ENCODE data around the gene TARS1.
"Not testable (repeated sequence)": the region's sequence is repeated elsewhere in the genome, so short reads cannot be mapped to it uniquely, and the experiment has no call there.

Gene TARS1

DNA sequence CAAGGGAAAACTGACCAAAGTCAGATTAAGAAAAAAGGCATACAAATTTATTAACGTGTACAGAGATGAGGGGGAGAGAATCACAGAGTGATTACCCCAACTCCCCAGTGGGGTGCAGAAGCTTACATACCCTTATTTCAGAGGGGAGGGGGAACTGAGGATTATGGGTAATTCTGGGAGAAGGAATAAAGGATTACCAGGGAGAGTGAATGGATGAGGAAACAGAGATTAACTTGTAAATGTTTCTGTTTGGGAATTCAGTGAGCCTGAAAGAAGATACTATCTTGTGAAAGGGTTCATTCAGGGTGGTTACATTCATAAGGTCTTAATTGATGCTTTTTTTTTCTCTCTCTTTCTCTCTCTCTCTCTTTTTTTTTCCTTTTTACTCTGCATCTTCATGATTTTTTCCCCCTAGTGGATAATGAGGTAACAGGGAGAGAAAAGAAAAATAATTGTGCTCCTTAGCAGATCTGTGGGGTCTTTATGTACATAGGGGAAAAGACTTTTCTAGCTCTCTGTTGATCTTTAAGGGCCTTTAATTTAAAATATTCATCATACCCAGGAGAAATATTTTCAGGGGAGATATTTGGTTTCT, 49.4 kb downstream of the TARS1 start:
- no peak for DNase-seq

DNA sequence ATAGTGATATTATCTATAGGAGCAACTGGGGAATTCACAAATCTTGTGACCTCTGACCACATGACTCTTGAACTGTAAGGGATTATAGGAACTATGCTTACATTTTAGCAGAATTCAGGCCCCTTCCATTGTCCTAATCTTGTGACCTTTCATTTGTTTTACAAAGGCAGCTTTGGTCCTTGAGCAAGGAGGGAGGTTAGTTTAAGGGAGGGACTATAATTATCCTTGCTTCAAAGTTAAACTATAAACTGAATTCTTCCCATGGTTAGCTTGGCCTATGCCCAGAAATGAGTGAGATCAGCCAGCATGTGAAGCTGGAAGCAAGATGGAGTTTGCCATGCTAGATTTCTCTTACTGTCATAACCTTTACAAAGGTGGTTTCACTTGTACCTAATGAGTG, 51.2 kb downstream of the TARS1 start:
- no peak for DNase-seq

DNA sequence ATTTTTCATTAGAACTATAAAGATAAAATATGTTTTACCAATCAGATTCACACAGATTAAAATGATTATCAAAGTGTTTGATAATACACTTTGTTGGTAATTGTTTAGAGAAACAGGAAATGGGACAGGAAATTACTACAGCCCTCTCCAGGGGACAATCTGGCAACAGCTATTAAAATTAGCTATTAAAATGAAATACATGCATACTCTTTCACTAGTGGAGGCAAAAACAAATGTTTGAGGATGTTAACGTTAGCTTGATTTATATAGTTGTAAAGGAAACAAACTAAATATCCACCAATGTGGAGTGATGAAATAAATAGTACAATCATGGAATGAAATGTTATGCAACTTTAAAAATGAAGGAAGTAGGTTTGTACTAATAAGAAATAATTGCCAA, 53.7 kb downstream of the TARS1 start:
- no peak for DNase-seq

DNA sequence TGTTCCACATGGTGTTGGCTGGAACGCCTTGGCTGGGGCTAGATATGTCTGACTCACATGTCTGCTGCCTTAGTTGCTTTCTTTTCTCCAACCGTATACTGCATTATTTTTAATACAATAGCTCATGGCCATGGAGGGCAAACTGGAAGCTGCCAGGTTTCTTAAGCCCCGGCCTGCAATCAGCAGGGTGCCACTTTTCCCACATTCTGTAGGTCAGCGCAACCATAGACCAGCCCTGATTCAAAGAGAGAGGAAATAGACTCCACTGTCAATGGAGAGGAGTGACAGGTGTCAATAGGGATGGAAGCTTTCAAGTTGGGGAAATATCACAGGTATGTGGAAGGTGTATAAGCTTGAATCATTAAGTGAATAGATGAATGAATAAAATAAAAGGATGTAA, 60.5 kb downstream of the TARS1 start:
- DNase-seq: no peak

DNA sequence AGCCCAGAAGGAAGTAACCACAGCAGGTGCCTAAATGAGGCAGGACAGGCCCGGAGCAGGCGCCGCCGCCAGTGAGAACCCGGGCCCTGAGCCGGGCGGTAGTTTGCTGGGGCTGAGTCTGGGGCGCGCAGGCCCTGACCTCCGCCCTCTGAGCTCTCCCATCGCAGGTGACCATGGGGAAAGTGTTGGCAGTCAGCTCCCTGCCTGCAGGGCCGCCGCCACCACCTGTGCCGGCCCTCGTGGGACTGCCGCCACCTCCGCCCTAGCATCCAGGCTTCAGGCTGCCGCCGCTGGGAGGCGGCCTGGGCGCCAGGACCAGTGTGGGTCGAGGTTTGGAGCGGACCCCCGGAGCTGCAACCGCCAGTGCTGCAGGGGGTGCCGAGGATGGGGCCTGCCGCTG, 61.1 kb downstream of the TARS1 start:
- no peak for DNase-seq

DNA sequence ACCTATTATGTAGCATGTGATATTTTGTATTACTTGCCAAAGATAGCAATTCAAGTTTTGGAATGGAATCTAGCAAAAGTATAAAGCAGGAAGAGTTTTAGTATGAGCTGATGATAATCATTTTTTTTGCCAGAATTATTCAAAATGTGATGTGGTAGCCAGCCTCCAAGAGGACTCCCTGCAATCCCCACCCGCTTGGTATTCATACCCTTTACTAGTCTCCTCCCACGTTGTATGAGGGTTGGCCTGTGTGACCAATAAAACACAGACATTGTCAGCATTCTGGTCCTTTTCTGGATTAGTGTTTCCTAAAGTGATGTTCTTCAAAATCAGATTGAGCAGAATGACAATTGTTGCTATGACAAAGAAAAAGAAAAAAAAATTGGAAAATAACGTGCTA, 63.8 kb downstream of the TARS1 start:
- DNase-seq: no peak

DNA sequence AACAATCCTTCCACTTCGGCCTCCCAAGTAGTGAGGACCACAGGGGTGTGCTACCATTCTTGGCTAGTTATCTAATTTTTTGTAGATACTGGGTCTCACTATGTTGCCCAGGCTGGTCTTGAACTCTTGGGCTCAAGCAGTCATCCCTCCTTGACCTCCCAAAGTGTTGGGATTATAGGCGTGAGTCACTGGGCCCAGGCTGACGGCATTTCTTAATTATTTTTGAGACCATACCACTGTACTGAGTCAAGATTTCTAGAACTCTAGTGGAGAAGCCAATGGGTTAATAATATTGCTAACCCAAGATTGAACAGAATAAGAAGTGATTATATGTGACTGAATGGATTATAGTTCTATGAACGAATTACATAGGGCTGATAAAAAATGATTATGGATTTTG, 66.7 kb downstream of the TARS1 start:
- DNase-seq: no peak

DNA sequence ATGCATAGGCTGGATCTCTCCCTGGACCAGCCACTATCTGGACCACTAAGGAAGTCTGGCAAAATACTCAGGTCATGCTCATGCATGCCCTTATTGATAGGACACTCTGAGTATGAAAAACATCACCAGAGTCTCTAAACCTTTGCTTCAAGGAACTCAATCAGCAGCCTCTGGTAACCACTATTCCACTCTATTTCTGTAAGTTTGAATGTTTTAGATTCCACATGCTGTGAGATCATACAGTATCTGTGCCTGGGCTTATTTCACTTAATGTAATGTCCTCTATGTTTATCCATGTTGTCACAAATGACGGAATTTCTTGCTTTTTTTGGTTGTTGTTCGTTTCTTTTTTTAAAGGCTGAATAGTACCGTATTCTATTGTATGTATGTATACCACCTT, 68.3 kb downstream of the TARS1 start:
- no peak for DNase-seq

DNA sequence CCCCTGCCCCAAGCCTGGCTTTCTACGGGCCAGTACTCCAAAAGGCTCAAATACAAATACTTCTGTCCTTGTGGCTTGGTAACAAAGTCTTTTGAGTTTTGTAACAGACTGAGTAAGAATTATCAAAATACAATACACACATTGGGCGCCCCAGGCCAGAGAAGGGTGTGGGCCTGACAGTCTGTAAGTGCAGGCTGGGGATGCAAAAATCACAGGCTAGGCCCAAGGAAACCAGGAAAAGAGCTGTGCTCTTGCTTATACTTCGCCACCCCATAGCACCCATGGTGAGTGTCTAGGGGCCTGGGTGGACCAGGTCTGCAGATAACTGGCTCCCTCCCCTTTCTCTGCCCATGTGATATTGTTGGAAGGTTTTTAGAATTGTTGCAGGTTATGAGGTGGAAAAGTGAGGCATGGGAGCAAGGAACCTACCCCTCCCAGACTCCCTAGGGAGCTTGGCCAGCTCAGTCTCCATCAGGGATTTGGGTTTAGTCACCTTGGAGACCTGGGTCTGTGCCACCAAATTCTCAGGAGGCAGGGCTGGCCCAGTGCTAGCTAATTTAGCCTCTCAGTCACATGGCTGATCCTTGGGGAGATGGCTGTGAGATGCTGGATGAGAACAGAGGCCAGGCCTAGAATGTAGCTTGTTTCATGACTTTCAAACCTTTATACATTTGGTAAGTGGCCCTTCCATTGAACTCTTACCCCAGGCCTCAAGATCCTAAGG, 72.9 kb downstream of the TARS1 start:
- no peak for DNase-seq

DNA sequence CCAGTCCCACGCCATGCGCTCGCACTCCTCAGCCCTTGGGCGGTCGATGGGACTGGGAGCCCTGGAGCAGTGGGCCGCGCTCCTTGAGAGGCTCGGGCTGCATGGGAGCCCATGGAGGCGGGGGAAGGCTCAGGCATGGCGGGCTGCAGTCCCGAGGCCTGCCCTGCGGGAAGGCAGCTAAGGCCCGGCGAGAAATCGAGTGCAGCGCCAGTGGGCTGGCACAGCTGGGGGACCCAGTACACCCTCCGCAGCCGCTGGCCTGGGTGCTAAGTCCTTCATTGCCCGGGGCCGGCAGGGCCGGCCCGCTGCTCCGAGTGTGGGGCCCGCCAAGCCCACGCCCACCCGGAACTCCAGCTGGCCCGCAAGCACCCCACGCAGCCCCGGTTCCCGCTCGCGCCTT, 74.6 kb downstream of the TARS1 start:
- DNase-seq: not testable (repeated sequence)

DNA sequence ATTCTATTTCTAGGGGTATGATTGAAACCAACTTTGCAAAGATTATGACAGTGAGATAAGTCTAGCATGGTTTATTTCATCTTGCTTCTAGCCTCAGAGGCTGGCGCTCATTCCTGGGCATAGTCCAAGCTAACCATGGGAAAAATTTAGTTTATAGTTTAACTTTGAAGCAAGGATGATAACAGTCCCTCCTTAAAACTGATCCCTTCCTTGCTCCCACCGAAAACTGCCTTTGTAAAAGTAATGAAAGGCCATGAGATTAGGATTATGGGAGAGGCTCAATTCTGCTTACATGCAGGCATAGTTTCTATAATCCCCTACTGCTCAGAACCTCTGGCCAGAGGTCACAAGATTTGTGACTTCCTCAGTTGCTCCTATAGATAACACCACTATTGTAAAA, 75.7 kb downstream of the TARS1 start:
- DNase-seq: no peak
